Effector memory CD8-positive, alpha-beta T cell (primary cell): ENCODE data around the gene NDUFB7.
"Not testable (repeated sequence)": the region's sequence is repeated elsewhere in the genome, so short reads cannot be mapped to it uniquely, and the experiment has no call there.

Experiments used
- ATAC-seq: fragments of 150-1000 bp; cut with Tn5 transposase; replicated peaks from 2 replicates; pipeline ENCODE4 v1.10.0; 2021; ENCODE audit warnings: mild to moderate bottlenecking, moderate library complexity
- DNase-seq, 3 experiments: peaks; one replicate each; pipeline ENCODE4 v3.0.0; 2021
- H3K27ac Mint-ChIP-seq, 2 donors: one replicate each; pipeline ENCODE4 v1.8.0; 2022; ENCODE audit warnings: mild to moderate bottlenecking in 2 of 2, mixed read lengths in 2 of 2, moderate library complexity in 2 of 2
- H3K27me3 Mint-ChIP-seq, 2 donors: one replicate each; pipeline ENCODE4 v1.8.0; 2022; ENCODE audit warnings: mixed read lengths in 2 of 2
- H3K36me3 Mint-ChIP-seq: one replicate; pipeline ENCODE4 v1.8.0; 2022; ENCODE audit warnings: mild to moderate bottlenecking, moderate library complexity, mixed read lengths; ENCODE audit not compliant: insufficient read depth
- H3K4me1 Mint-ChIP-seq, 2 donors: one replicate each; pipeline ENCODE4 v1.8.0; 2022; ENCODE audit warnings: low read depth in 2 of 2, mixed read lengths in 2 of 2
- H3K4me3 Mint-ChIP-seq, 2 donors: one replicate each; pipeline ENCODE4 v1.8.0; 2022; ENCODE audit warnings: mild to moderate bottlenecking in 2 of 2, mixed read lengths in 2 of 2, moderate library complexity in 2 of 2
- H3K9me3 Mint-ChIP-seq, 2 donors: one replicate each; pipeline ENCODE4 v1.8.0; 2022; ENCODE audit warnings: mixed read lengths in 2 of 2

NDUFB7 gene

GRCh38 chr19:14555918-14556661 lies 15.8 kb downstream of the NDUFB7 start:
- H3K27ac Mint-ChIP-seq: peak overlapping the region; percentile 75 to 90
- H3K4me3 Mint-ChIP-seq: peak overlapping the region; percentile 67 to 75
- peak; percentile 36 for ATAC-seq
- H3K4me1 Mint-ChIP-seq: peaks cover 40 to 44% of the 10 kb centered on the region in 2 donors
- no peaks in the 10 kb centered on the region for H3K9me3 Mint-ChIP-seq
- DNase-seq: no peak
- peaks cover 18% of the 10 kb centered on the region for H3K36me3 Mint-ChIP-seq
- no peaks in the 10 kb centered on the region for H3K27me3 Mint-ChIP-seq

DNA sequence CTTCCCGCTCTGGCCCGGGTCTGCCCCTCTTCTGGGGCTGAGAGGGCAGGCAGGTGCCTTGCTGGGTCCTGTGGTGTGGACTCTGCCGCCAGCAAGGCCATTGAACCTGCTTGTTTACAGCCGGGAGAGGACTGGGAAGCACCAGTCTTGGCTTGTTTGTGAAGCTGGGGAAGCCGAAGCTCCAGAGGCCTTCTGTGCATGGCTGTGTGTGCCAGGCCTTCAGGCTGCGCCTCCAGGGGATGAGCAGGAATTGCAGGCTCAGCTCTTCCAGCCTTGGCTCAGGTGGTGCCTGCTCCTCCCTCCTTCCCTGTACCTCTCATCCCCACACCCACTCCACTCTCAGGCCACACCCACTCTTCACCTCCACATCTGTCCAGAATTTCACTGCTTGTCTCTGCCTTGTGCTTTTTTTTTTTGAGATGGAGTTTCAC lies 17.5 kb downstream of the NDUFB7 start:
- ATAC-seq (no peak), DNase-seq (no peak)
- Mint-ChIP-seq H3K36me3 (peaks cover 25% of the 10 kb centered on the region), H3K4me1 (peaks cover 47 to 51% of the 10 kb centered on the region in 2 donors), H3K27me3 (no peaks in the 10 kb centered on the region), H3K27ac (peak overlapping the region; percentile 77 to 93), H3K9me3 (no peaks in the 10 kb centered on the region), H3K4me3 (peak overlapping the region in 1 of 2 donors; percentile 17)

DNA sequence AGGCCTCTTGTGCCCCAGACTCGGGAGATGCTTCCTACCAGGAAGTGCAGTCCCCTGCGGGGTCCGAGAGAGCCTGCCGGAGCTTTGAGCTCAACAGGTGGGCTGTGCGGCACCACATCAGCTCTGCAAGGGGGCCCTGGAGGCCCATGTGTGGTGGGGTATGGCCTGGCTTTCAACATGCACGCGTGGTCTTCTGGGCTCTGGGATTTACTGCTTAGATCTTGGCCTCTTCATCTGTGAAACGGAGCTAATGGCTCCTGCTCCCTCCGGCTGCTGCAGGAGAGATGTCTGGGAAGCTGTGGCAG lies 18.0 kb downstream of the NDUFB7 start:
- H3K4me3 Mint-ChIP-seq: peak overlapping the region in 1 of 2 donors; percentile 17
- ATAC-seq (no peak), DNase-seq (no peak)
- H3K27me3 Mint-ChIP-seq: no peaks in the 10 kb centered on the region
- H3K4me1 Mint-ChIP-seq: peaks cover 47 to 51% of the 10 kb centered on the region in 2 donors
- peak overlapping the region; percentile 77 to 93 for H3K27ac Mint-ChIP-seq
- no peaks in the 10 kb centered on the region for H3K9me3 Mint-ChIP-seq
- H3K36me3 Mint-ChIP-seq: peaks cover 28% of the 10 kb centered on the region

DNA sequence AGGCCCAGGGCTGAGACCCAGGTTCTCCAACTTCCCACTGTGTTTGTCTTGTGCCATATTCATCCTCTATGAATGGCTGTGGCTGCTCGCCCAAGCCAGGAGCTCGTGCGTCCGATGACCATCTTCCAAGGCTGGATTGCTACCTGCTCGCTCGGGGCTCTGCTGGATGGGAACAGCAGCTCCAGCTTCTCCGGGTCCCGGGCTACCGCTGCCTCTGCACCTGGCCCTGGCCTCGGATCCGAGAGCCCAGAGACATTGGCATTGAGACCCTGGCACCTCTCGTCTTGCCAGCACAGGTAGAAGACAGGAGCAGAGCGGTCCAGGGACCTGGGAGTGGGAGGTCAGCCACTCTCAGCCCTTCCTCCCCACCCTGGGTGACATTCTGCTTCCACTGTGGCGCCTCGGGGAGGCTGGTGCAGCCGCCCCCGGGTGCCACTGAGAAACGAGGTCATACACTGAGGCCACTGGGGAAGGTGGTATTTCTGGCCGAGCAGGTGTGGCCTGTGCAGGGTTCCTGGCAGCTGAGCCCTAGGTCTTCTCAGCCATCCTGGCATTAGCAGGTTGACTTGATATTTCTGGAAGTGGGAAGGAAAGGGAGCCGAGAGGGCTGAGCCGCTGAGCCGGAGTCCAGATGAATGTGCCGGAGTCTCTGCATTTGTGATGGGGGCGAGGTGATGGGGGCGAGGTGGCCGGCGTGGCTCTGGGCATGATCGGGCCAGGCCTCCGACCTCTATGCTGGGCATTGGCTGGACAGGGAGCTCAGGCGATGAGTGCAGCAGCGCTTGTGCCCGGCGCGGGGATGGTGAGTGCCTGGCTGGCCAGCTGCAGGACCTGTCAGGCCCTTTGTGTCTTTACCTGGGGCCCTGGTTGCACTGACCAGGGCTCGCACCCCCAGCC lies 18.6 kb downstream of the NDUFB7 start:
- no peak for DNase-seq
- peak overlapping the region; percentile 90 to 93 for H3K27ac Mint-ChIP-seq
- no peaks in the 10 kb centered on the region for H3K27me3 Mint-ChIP-seq
- ATAC-seq: no peak
- H3K4me1 Mint-ChIP-seq: peaks cover 42 to 47% of the 10 kb centered on the region in 2 donors
- H3K4me3 Mint-ChIP-seq: peak overlapping the region in 1 of 2 donors; percentile 76
- H3K9me3 Mint-ChIP-seq: no peaks in the 10 kb centered on the region
- H3K36me3 Mint-ChIP-seq: peaks cover 33% of the 10 kb centered on the region

DNA sequence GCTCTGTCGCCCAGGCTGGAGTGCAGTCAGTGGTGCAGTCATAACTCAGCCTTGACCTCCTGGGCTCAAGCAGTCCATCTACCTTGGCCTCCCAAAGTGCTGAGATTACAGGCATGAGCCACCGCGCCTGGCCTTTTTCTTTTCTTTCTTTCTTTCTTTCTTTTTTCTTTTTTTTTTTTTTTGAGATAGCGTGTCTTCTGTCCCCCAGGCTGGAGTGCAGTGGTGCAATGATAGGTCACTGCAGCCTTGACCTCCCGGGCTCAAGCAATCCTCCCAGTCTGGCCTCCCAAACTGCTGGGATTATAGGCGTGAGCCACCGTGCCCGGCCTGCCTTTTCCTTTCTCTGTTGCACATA lies 19.9 kb downstream of the NDUFB7 start:
- H3K27me3 Mint-ChIP-seq: not testable (repeated sequence)

GRCh38 chr19:14551134-14552005 lies 20.5 kb downstream of the NDUFB7 start:
- Mint-ChIP-seq H3K4me3 (peak overlapping the region; percentile 62 to 76), H3K4me1 (peaks cover 37 to 43% of the 10 kb centered on the region in 2 donors), H3K27ac (peak overlapping the region; percentile 90 to 93), H3K36me3 (peaks cover 27% of the 10 kb centered on the region)
- H3K27me3 Mint-ChIP-seq, H3K9me3 Mint-ChIP-seq: not testable (repeated sequence)
- peak; percentile 97 for ATAC-seq
- DNase-seq: peak; percentile 75 to 76 (median 76)

More for the DNA sequence above, 19.9 kb downstream of the NDUFB7 start:
- not testable (repeated sequence) for ATAC-seq, H3K9me3 Mint-ChIP-seq, DNase-seq
- peaks cover 42 to 47% of the 10 kb centered on the region in 2 donors for H3K4me1 Mint-ChIP-seq
- H3K4me3 Mint-ChIP-seq: peak overlapping the region; percentile 62 to 76
- H3K36me3 Mint-ChIP-seq: peaks cover 26% of the 10 kb centered on the region
- peak overlapping the region; percentile 90 to 93 for H3K27ac Mint-ChIP-seq

GRCh38 chr19:14550201-14550754 lies 21.6 kb downstream of the NDUFB7 start:
- ATAC-seq: no peak
- no peak for DNase-seq
- H3K27me3 Mint-ChIP-seq: no peaks in the 10 kb centered on the region
- peak overlapping the region; percentile 90 to 93 for H3K27ac Mint-ChIP-seq
- peaks cover 28% of the 10 kb centered on the region for H3K36me3 Mint-ChIP-seq
- no peak overlapping the region for H3K4me3 Mint-ChIP-seq
- no peaks in the 10 kb centered on the region for H3K9me3 Mint-ChIP-seq
- peaks cover 32 to 38% of the 10 kb centered on the region in 2 donors for H3K4me1 Mint-ChIP-seq

GRCh38 chr19:14545716-14546082 lies 26.2 kb downstream of the NDUFB7 start:
- Mint-ChIP-seq H3K4me3 (no peak overlapping the region), H3K36me3 (peaks cover 23% of the 10 kb centered on the region), H3K27me3 (no peaks in the 10 kb centered on the region), H3K4me1 (peaks cover 13 to 16% of the 10 kb centered on the region in 2 donors), H3K9me3 (no peaks in the 10 kb centered on the region), H3K27ac (peak overlapping the region in 1 of 2 donors; percentile 62)
- DNase-seq (no peak), ATAC-seq (no peak)

GRCh38 chr19:14544977-14545715 lies 26.7 kb downstream of the NDUFB7 start:
- Mint-ChIP-seq H3K4me1 (peaks cover 8 to 13% of the 10 kb centered on the region in 2 donors), H3K27ac (peak overlapping the region; percentile 53 to 62), H3K4me3 (no peak overlapping the region), H3K36me3 (peaks cover 20% of the 10 kb centered on the region), H3K27me3 (no peaks in the 10 kb centered on the region), H3K9me3 (no peaks in the 10 kb centered on the region)
- no peak for DNase-seq
- no peak for ATAC-seq

DNA sequence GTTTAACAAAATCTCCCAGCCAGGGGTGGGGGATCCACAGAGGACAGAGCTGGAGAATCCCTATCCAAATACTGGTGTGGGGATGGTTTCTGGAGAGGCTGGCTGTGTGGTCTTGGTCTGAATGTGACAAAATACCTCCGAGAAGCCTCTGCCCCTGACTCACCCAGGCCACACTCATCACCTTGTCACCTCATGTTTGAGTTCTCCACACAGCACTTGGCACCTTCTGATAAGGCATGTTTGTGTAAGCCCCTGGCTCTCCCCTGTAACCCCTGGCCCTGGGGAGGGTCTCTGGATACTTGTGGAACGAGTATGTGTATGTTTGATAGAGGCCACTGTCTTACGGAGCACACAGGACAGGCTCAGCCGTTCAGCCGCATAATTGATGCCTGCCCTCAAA lies 27.8 kb downstream of the NDUFB7 start:
- Mint-ChIP-seq H3K27me3 (no peaks in the 10 kb centered on the region), H3K4me1 (peaks cover 11 to 16% of the 10 kb centered on the region in 2 donors), H3K4me3 (no peak overlapping the region), H3K36me3 (peaks cover 25% of the 10 kb centered on the region), H3K9me3 (no peaks in the 10 kb centered on the region), H3K27ac (no peak overlapping the region)
- ATAC-seq (no peak), DNase-seq (no peak)

GRCh38 chr19:14542711-14543328 lies 29.0 kb downstream of the NDUFB7 start:
- H3K27ac Mint-ChIP-seq: no peak overlapping the region
- peaks cover 14 to 16% of the 10 kb centered on the region in 2 donors for H3K4me1 Mint-ChIP-seq
- H3K36me3 Mint-ChIP-seq: peaks cover 26% of the 10 kb centered on the region
- ATAC-seq: no peak
- DNase-seq: no peak
- no peaks in the 10 kb centered on the region for H3K9me3 Mint-ChIP-seq
- no peaks in the 10 kb centered on the region for H3K27me3 Mint-ChIP-seq
- no peak overlapping the region for H3K4me3 Mint-ChIP-seq

- H3K27me3 Mint-ChIP-seq, ATAC-seq, H3K9me3 Mint-ChIP-seq, DNase-seq, H3K4me3 Mint-ChIP-seq: not testable (repeated sequence)
- Mint-ChIP-seq H3K36me3 (peaks cover 26% of the 10 kb centered on the region), H3K27ac (peak overlapping the region in 1 of 2 donors; percentile 65), H3K4me1 (peaks cover 16% of the 10 kb centered on the region in 2 donors)
Measured at GRCh38 chr19:14541979-14542378, 29.9 kb downstream of the NDUFB7 start.
